GM18508 (cell line): ENCODE data around the gene SART1.
"Not testable (repeated sequence)": the region's sequence is repeated elsewhere in the genome, so short reads cannot be mapped to it uniquely, and the experiment has no call there.

ENCODE experiments used
- ATAC-seq: cut with Tn5 transposase; IDR thresholded peaks from one replicate; pipeline ENCODE4 v1.9.1; 2021; ENCODE audit warnings: moderate number of reproducible peaks; ENCODE audit not compliant: insufficient read depth, unreplicated experiment

The SART1 gene

GRCh38 chr11:66013762-66014100 is 52.2 kb downstream of the SART1 start:
- no peak for ATAC-seq

- ATAC-seq: no peak
These were observed 53.4 kb downstream of the SART1 start for GRCh38 chr11:66014804-66015453.

DNA sequence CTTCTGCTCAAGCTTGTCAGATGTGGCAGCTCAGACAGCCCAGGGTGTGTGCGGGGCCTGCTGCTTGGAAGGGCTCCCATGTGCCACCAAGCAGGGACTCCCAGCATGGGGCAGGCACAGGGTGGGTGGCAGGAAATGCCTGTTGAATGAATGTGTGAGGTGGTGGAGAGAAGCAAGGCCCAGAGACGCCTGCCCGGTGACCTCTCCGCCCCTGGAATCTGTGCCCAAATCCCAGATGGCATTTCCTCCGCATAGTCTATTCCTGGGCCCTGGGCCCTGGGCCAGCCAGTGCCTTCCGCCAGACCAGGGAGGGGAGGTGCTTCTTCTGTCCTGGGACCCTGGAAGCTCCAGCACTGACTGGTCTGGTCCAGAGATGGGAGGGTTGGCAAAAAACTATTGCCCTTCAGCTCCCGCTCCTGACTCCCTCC is 53.9 kb downstream of the SART1 start:
- no peak for ATAC-seq

- ATAC-seq: no peak
These were observed 54.6 kb downstream of the SART1 start for GRCh38 chr11:66015936-66016792.

- ATAC-seq: no peak
These were observed 55.3 kb downstream of the SART1 start for GRCh38 chr11:66016793-66017177.

GRCh38 chr11:66017321-66017720 is 55.8 kb downstream of the SART1 start:
- ATAC-seq: no peak

DNA sequence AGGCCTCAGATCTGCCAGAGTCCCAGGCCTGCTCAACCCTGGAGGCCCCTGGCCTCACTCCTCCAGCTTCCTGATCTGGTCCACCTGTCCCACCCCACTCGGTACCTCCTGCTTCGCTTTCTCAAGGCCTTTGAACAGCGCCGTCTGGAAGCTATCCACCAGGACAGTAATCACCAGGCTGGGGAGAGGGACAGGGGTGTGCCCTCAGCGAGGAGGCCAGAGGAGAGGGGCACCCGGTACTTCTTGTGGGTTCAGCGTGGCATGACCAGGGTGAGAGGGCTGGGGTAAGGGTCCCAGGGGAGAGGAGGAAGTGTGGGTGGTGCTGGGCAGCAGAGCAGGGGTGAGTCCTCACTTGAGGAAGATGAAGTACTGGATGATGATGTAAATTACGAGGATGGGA is 58.7 kb downstream of the SART1 start:
- ATAC-seq: no peak

GRCh38 chr11:66020618-66021357 is 59.3 kb downstream of the SART1 start:
- no peak for ATAC-seq

DNA sequence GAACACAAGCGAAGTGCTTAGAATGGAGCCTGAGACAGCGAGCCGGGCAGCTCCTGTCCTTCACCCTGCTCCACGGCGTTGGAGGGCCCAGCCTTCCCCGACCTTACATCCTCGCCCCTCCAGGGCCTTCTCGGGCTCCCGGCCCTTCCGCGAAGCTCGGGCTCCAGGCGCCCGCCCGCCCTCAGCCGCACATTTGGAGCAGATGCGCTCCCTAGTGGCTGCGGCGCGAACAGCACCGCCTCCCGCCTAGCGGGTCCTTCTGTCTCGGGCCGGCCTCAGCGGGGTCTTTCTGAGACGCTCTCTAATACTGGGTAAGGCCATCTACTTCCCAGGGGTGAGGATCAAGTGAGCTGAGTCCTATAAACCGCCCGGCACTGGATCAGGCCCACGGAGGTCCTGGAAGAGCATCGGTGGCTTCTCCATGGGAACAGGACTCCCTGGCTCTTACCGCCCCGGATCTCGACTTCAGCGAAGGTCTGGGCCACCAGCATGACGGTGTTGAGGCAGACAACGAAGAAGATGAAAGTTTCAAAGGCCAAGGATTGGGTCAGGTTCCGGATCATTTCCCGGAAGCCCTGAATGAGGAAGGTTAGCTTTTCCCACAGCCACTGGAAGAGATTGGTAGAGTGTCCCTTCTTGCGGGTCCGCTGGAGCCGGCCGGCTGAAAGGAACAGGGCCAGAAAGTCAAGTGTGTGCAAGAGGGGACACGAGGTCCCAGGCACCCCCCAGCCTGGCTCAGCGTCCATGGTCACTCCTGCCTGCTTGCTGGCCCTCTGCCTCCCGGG is 61.1 kb downstream of the SART1 start:
- no peak for ATAC-seq

GRCh38 chr11:66023186-66023440 is 61.6 kb downstream of the SART1 start:
- ATAC-seq: not testable (repeated sequence)

GRCh38 chr11:66026017-66026529 is 64.5 kb downstream of the SART1 start, which contains the start of gene CATSPER1:
Gene CATSPER1 (minus strand): TSS chr11:66026479. CDS start chr11:66026379, 100 bp downstream.
- ATAC-seq: no peak
